Upper lobe of right lung (tissue), 1 donor: ENCODE data around the gene KCNQ4. TPM values are rescaled to one million over a fixed set of nuclear protein-coding genes. Genes with fewer than 3 reads are reported as not detected.

Experiments
- ATAC-seq: fragments of 200-7000 bp; cut with Tn5 transposase; one replicate; pipeline ENCODE4 v1.9.1; 2020; ENCODE audit warnings: mild to moderate bottlenecking, moderate library complexity
- DNase-seq: peaks from one replicate; pipeline ENCODE4 v3.0.0-alpha.2; 2020
- H3K27ac ChIP-seq: fragments of 200-600 bp; one replicate; pipeline ENCODE4 v1.8.0; 2022
- H3K27me3 ChIP-seq: fragments of 200-600 bp; one replicate; pipeline ENCODE4 v1.8.0; 2022; ENCODE audit warnings: mild to moderate bottlenecking
- H3K36me3 ChIP-seq: fragments of 200-600 bp; one replicate; pipeline ENCODE4 v1.8.0; 2022
- H3K4me1 ChIP-seq: fragments of 200-600 bp; one replicate; pipeline ENCODE4 v1.8.0; 2022
- H3K4me3 ChIP-seq: fragments of 200-600 bp; one replicate; pipeline ENCODE4 v1.8.0; 2022; ENCODE audit warnings: mild to moderate bottlenecking
- H3K9me3 ChIP-seq: fragments of 200-600 bp; one replicate; pipeline ENCODE4 v1.8.0; 2022
- intact Hi-C: fragments of 100-400 bp; cut with DNase I; formaldehyde crosslinking; loops from one replicate; pipeline ENCODE4 v1.11.0; 2022
- total RNA-seq: library from RNA; stranded (reverse); fragmentation: NEBNext Ultra II Directional; extraction: Animal tissue kit (Norgen Biotek cat#: 25700); gene quantifications from one replicate; pipeline ENCODE4 v1.2.1, GENCODE V29; 2021
- TF ChIP-seq, protein P1 (sequence below): fragments of 200-600 bp; IDR thresholded peaks from one replicate; pipeline ENCODE4 v1.8.0; 2022; ENCODE audit warnings: antibody characterized with exemption
- donor health status: DM: no; HTN: yes; CAD: no; lungs with severe emphysema.

KCNQ4 gene
- total RNA-seq, 1 donor from 2014 or later: 0.96 TPM

DNA sequence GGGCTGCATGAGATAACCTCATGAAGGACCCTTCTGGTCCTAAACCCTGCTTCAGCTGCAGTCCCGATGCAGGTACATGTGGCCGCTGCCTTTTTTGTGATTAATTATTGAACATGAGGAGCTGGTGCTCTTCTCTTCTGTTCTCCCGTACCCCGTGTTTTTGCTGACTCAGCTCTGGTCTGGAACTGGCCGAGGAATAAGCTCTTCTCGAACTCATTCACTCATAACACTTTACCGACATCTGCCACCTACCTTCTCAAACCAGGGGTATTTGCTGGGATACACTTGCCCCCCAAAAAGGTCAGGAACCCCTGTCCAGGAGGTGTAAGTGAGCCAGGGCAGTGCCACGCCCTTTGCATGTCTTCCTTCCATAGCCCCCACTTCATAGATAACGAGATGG, 31.8 kb downstream of the KCNQ4 start:
- TF ChIP-seq, protein P1, sequence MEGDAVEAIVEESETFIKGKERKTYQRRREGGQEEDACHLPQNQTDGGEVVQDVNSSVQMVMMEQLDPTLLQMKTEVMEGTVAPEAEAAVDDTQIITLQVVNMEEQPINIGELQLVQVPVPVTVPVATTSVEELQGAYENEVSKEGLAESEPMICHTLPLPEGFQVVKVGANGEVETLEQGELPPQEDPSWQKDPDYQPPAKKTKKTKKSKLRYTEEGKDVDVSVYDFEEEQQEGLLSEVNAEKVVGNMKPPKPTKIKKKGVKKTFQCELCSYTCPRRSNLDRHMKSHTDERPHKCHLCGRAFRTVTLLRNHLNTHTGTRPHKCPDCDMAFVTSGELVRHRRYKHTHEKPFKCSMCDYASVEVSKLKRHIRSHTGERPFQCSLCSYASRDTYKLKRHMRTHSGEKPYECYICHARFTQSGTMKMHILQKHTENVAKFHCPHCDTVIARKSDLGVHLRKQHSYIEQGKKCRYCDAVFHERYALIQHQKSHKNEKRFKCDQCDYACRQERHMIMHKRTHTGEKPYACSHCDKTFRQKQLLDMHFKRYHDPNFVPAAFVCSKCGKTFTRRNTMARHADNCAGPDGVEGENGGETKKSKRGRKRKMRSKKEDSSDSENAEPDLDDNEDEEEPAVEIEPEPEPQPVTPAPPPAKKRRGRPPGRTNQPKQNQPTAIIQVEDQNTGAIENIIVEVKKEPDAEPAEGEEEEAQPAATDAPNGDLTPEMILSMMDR: no peak
- Histone ChIP-seq H3K27me3 (no peaks in the 10 kb centered on the region), H3K9me3 (no peaks in the 10 kb centered on the region), H3K4me3 (no peak overlapping the region), H3K4me1 (no peaks in the 10 kb centered on the region), H3K27ac (no peak overlapping the region), H3K36me3 (no peaks in the 10 kb centered on the region)
- ATAC-seq (no peak), DNase-seq (no peak)
- intact Hi-C loops: no loop called here

DNA sequence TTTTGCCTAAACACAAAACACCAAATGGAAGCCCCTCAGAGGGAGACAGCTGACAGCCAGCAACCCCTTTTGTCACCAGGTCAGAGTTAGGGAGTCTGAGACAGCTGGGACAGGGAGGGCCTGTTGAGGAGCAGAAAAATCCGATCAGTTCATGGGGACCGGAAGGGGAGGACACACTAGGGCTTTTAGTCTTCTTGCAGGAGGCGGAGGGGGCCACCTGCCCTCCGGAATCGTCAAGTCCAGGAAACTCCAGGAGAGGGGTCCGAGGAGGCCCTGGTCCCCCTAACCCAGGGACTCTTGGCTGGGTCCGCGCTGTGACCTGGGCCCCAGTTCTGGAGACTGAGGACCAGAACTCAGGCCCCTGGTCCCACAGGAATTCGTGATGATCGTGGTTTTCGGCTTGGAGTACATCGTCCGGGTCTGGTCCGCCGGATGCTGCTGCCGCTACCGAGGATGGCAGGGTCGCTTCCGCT, 34.2 kb downstream of the KCNQ4 start:
- TF ChIP-seq, protein P1: no peak
- no peak for ATAC-seq

DNA sequence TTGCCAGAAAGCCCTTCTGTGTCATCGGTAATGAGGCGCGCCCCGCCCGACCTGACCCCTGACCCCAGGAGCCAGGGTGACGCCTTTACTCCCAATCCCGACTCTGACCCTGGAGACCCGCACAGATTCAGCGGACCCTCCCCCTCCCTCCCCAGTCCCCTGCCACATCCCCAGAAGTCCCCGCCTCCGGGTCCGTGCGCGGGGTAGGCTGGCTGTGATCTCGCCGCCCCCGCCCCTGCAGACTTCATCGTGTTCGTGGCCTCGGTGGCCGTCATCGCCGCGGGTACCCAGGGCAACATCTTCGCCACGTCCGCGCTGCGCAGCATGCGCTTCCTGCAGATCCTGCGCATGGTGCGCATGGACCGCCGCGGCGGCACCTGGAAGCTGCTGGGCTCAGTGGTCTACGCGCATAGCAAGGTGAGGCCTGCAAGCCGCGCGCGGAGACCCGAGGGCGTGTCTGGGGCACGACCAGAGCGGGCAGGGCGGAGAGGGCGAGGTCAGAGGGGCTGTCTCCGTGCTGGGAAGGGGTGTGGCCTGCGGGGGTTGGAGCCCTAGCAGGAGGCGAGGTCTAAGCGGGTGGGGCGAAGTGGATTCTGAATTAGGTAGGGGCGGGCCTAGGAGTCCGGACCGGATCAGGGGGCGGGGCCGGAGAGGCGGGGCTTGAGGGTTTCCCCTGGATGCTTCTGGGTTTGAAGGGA, 34.8 kb downstream of the KCNQ4 start:
- peak; percentile 89 for ATAC-seq
- Histone ChIP-seq H3K27me3 (no peaks in the 10 kb centered on the region), H3K9me3 (no peaks in the 10 kb centered on the region), H3K36me3 (no peaks in the 10 kb centered on the region), H3K27ac (no peak overlapping the region), H3K4me3 (peak overlapping the region; percentile 51), H3K4me1 (no peaks in the 10 kb centered on the region)
- intact Hi-C loops: no loop called here
- DNase-seq: peak; percentile 87
- TF ChIP-seq, protein P1: no peak

More for the DNA sequence above, 34.2 kb downstream of the KCNQ4 start:
- no peaks in the 10 kb centered on the region for H3K4me1 ChIP-seq
- intact Hi-C loops: no loop called here
- no peaks in the 10 kb centered on the region for H3K27me3 ChIP-seq
- H3K4me3 ChIP-seq: peak overlapping the region; percentile 51
- H3K36me3 ChIP-seq: no peaks in the 10 kb centered on the region
- no peaks in the 10 kb centered on the region for H3K9me3 ChIP-seq
- no peak for DNase-seq
- no peak overlapping the region for H3K27ac ChIP-seq

DNA sequence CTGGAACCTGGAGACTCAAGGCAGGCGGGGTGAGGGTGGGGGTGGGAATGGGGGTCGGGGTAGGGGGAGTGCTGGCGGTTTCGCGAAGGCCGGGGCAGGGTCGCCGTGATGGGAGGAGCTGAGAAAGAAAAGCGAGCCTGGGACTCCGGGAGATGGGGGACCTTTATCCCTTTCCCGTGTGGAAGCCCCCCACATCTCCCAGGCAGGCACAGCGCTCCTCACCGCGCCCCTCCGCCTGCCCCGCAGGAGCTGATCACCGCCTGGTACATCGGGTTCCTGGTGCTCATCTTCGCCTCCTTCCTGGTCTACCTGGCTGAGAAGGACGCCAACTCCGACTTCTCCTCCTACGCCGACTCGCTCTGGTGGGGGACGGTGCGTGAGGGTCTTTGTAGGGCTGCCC, 35.5 kb downstream of the KCNQ4 start:
- no peak for ATAC-seq
- no peak overlapping the region for H3K4me3 ChIP-seq
- no peaks in the 10 kb centered on the region for H3K36me3 ChIP-seq
- TF ChIP-seq, protein P1: no peak
- no peak overlapping the region for H3K27ac ChIP-seq
- H3K9me3 ChIP-seq: no peaks in the 10 kb centered on the region
- no peaks in the 10 kb centered on the region for H3K4me1 ChIP-seq
- DNase-seq: no peak
- intact Hi-C loops: no loop called here
- H3K27me3 ChIP-seq: no peaks in the 10 kb centered on the region

DNA sequence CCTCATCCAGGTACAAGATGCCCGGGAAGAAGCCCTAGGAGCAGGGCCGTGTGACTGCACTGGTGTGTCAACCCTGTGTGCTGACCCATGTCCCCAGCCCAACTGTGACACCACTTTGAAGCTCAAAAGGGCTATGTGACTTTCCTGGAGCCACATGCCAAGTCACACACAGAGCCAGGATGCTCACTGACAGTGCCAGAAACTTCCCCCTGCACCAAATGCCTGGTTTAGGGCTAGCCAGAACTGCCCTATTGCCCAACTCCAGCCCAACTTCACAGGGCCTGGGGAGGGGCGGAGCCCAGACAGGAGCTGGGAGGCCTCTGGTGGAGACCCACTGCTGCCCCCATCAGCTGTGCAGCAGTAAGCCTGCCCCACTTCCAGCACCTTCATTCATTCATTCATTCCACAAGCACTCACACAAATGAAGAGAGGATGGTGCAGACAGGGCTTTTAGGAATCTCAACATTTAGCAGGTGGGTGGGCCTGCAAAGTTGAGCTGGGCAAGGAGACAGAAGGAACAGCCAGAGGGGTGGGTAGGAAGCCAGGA, 36.7 kb downstream of the KCNQ4 start:
- no peak for ATAC-seq
- TF ChIP-seq, protein P1: peak; percentile 5
- intact Hi-C loops: no loop called here
- peaks cover 10% of the 10 kb centered on the region for H3K4me1 ChIP-seq
- H3K4me3 ChIP-seq: no peak overlapping the region
- no peak overlapping the region for H3K27ac ChIP-seq
- no peaks in the 10 kb centered on the region for H3K9me3 ChIP-seq
- H3K36me3 ChIP-seq: no peaks in the 10 kb centered on the region
- H3K27me3 ChIP-seq: no peaks in the 10 kb centered on the region
- DNase-seq: no peak
